ENCODE measurements around the gene TMEM178A. TPM values are rescaled to one million over a fixed set of nuclear protein-coding genes. Genes with fewer than 3 reads are reported as not detected.

Gene TMEM178A
- total RNA-seq, 1 donor from 2014 or later = 19.2 TPM

DNA sequence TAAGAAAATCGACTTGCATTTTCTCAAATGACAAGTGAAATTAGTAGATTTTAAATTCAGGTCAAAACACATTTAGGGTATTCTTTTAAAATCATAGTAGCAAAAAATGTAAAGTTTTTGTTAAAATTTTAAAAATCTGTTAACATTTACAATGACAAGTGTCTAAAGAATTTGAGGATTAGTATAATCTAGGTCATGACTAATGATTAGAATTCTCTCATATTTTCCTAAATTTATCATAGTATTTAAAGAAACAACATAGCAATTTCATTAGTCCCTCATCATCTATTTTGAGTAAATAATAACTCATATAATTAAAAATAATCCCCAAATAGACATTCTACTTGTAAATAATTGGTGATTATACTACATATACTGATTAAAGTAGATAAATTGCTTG lies 89.7 kb downstream of the TMEM178A start:
- Histone ChIP-seq H3K27ac (no peak overlapping the region), H3K36me3 (no peaks in the 10 kb centered on the region)
- TF ChIP-seq, protein P1, sequence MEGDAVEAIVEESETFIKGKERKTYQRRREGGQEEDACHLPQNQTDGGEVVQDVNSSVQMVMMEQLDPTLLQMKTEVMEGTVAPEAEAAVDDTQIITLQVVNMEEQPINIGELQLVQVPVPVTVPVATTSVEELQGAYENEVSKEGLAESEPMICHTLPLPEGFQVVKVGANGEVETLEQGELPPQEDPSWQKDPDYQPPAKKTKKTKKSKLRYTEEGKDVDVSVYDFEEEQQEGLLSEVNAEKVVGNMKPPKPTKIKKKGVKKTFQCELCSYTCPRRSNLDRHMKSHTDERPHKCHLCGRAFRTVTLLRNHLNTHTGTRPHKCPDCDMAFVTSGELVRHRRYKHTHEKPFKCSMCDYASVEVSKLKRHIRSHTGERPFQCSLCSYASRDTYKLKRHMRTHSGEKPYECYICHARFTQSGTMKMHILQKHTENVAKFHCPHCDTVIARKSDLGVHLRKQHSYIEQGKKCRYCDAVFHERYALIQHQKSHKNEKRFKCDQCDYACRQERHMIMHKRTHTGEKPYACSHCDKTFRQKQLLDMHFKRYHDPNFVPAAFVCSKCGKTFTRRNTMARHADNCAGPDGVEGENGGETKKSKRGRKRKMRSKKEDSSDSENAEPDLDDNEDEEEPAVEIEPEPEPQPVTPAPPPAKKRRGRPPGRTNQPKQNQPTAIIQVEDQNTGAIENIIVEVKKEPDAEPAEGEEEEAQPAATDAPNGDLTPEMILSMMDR (IDR thresholded peaks at IDR 0.05) = no peak
- no peak for TF ChIP-seq EZH2phosphoT487 (IDR thresholded peaks at IDR 0.05)
- no peak for TF ChIP-seq EZH2 (IDR thresholded peaks at IDR 0.05)

DNA sequence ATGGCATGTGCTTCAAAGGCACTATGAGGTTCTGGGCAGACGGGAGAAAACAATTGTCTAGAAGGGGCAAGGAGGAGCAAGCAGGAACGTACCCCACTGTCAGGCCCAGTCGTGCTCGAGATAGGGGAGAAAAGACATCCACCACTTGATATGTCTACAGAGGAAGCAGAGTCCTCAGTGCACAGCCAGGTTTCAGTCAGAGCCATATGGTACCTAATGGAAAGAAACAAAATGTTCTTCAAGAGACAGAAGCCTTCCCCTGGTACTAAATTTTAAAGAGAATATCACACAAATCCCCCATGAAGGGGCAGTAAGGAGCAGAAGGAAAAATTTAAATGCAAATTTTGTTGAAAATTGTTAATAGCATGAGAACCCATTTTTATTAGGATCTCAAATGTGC lies 91.4 kb downstream of the TMEM178A start:
- Histone ChIP-seq H4K20me1 (ENCODE audit: low read depth) (peaks cover 5% of the 10 kb centered on the region), H3K27me3 (no peaks in the 10 kb centered on the region), H3K4me3 (no peak overlapping the region), H3K36me3 (peaks cover 5% of the 10 kb centered on the region), H2AFZ (replicated peaks) (no peak overlapping the region), H3K79me2 (ENCODE audit: low read depth) (no peaks in the 10 kb centered on the region), H3K9ac (no peak overlapping the region), H3K27ac (no peak overlapping the region), H3F3A (ENCODE audit: low read depth) (peaks cover 8% of the 10 kb centered on the region), H3K4me1 (peaks cover 5% of the 10 kb centered on the region), H3K9me3 (ENCODE audit: low read depth) (no peaks in the 10 kb centered on the region), H3K4me2 (no peak overlapping the region)
- H3K27ac Mint-ChIP-seq = no peak overlapping the region
- TF ChIP-seq, protein P1 (IDR thresholded peaks at IDR 0.05) = no peak
- TF ChIP-seq EZH2 (IDR thresholded peaks at IDR 0.05) (no peak), EZH2phosphoT487 (IDR thresholded peaks at IDR 0.05) (no peak)
- no peaks in the 10 kb centered on the region for H3K27me3 Mint-ChIP-seq (ENCODE audit: insufficient read depth, low read depth)
- no peaks in the 10 kb centered on the region for H3K9me3 Mint-ChIP-seq
- no peak for DNase-seq (ENCODE audit: low spot score)
- H3K36me3 Mint-ChIP-seq = peaks cover 40% of the 10 kb centered on the region
- H3K4me1 Mint-ChIP-seq = no peaks in the 10 kb centered on the region
- no peak overlapping the region for H3K4me3 Mint-ChIP-seq

More for the DNA sequence above, 89.7 kb downstream of the TMEM178A start:
- Histone ChIP-seq H2AFZ (replicated peaks) (no peak overlapping the region), H4K20me1 (ENCODE audit: low read depth) (peaks cover 5% of the 10 kb centered on the region), H3F3A (ENCODE audit: low read depth) (peaks cover 8% of the 10 kb centered on the region), H3K27me3 (no peaks in the 10 kb centered on the region), H3K4me3 (no peak overlapping the region), H3K4me1 (peaks cover 5% of the 10 kb centered on the region), H3K79me2 (ENCODE audit: low read depth) (no peaks in the 10 kb centered on the region), H3K4me2 (no peak overlapping the region), H3K9me3 (ENCODE audit: low read depth) (no peaks in the 10 kb centered on the region), H3K9ac (no peak overlapping the region)
- H3K9me3 Mint-ChIP-seq = no peaks in the 10 kb centered on the region
- H3K36me3 Mint-ChIP-seq = peaks cover 39% of the 10 kb centered on the region
- no peaks in the 10 kb centered on the region for H3K27me3 Mint-ChIP-seq (ENCODE audit: insufficient read depth, low read depth)
- H3K27ac Mint-ChIP-seq = no peak overlapping the region
- no peaks in the 10 kb centered on the region for H3K4me1 Mint-ChIP-seq
- H3K4me3 Mint-ChIP-seq = no peak overlapping the region
- no peak for DNase-seq (ENCODE audit: low spot score)

DNA sequence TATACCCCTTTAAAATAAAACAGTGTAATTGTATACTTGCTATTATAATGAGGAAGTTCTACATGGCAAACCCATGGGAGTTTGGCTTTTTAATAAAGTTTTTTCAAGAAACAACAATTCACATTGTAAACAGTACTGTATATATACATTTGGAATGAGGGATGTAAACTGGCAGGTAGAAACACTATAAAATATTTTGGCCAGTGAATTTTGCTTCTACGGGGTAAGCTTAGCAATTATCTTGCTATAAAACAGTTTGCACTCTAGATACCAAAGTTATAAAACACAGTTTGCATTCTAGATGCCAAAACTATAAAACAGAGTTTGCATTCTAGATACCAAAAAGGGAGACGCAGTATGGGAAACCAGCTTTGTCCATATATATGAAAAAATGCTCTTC lies 96.7 kb downstream of the TMEM178A start:
- H3K36me3 ChIP-seq = peaks cover 6% of the 10 kb centered on the region
- TF ChIP-seq EZH2phosphoT487 (IDR thresholded peaks at IDR 0.05) (no peak), EZH2 (IDR thresholded peaks at IDR 0.05) (no peak)
- TF ChIP-seq, protein P1 (IDR thresholded peaks at IDR 0.05) = no peak
- H3F3A ChIP-seq (ENCODE audit: low read depth) = peaks cover 8% of the 10 kb centered on the region
- Mint-ChIP-seq H3K4me1 (no peaks in the 10 kb centered on the region), H3K9me3 (no peaks in the 10 kb centered on the region), H3K27me3 (ENCODE audit: insufficient read depth, low read depth) (no peaks in the 10 kb centered on the region), H3K4me3 (no peak overlapping the region), H3K36me3 (peaks cover 38% of the 10 kb centered on the region), H3K27ac (no peak overlapping the region)
- no peak overlapping the region for H3K4me3 ChIP-seq
- peaks cover 5% of the 10 kb centered on the region for H4K20me1 ChIP-seq (ENCODE audit: low read depth)
- no peaks in the 10 kb centered on the region for H3K27me3 ChIP-seq
- H3K79me2 ChIP-seq (ENCODE audit: low read depth) = no peaks in the 10 kb centered on the region
- no peak overlapping the region for H2AFZ ChIP-seq (replicated peaks)
- no peak overlapping the region for H3K27ac ChIP-seq
- H3K4me2 ChIP-seq = no peak overlapping the region
- no peak overlapping the region for H3K9ac ChIP-seq
- peaks cover 5% of the 10 kb centered on the region for H3K4me1 ChIP-seq
- H3K9me3 ChIP-seq (ENCODE audit: low read depth) = no peaks in the 10 kb centered on the region
- DNase-seq (ENCODE audit: low spot score) = no peak

Other genes with a start within 250 kb of the TMEM178A start
- gene MAP4K3, start 228.6 kb upstream of the TMEM178A start, total RNA-seq (ENCODE audit: low replicate concordance) = 35.4 and 79.5 TPM in 2 replicates
- gene THUMPD2, start 113.3 kb downstream of the TMEM178A start, total RNA-seq (ENCODE audit: low replicate concordance) = 12.4 and 21.8 TPM in 2 replicates

All from neural progenitor cell (in vitro differentiated cells).